HG02885 (cell line): Measurements from ENCODE around the gene OLFM1.
"Not testable (repeated sequence)": the region's sequence is repeated elsewhere in the genome, so short reads cannot be mapped to it uniquely, and the experiment has no call there.

Source experiments
- ATAC-seq: cut with Tn5 transposase; IDR thresholded peaks from one replicate; pipeline ENCODE4 v1.9.1; 2021; ENCODE audit warnings: mild to moderate bottlenecking; ENCODE audit not compliant: unreplicated experiment, poor library complexity

Gene OLFM1

GRCh38 chr9:135103001-135103446, 15.6 kb downstream of the OLFM1 start:
- ATAC-seq = no peak

- no peak for ATAC-seq
Observed at GRCh38 chr9:135103931-135104639, 16.6 kb downstream of the OLFM1 start.

DNA sequence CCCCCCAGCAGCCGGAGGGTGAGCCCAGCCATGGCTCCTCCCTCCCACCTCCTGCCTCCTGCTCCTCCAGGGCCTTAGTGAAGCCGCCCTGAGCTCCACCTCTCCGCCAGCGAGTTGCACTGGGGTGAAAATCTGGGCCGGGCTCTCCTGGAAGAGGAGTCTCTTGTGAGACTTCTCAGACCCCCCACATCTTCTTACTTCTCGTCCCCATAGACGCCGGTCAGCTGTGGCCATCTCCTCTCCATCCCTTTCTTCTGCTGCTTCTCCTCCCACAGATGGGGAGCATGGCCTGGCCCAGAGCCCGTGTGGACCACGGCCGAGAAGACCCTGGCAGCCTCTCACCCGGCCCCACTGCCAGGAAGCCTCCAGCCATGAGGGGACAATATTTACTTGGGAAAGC, 17.3 kb downstream of the OLFM1 start:
- no peak for ATAC-seq

GRCh38 chr9:135105211-135105745, 17.8 kb downstream of the OLFM1 start:
- ATAC-seq = no peak

DNA sequence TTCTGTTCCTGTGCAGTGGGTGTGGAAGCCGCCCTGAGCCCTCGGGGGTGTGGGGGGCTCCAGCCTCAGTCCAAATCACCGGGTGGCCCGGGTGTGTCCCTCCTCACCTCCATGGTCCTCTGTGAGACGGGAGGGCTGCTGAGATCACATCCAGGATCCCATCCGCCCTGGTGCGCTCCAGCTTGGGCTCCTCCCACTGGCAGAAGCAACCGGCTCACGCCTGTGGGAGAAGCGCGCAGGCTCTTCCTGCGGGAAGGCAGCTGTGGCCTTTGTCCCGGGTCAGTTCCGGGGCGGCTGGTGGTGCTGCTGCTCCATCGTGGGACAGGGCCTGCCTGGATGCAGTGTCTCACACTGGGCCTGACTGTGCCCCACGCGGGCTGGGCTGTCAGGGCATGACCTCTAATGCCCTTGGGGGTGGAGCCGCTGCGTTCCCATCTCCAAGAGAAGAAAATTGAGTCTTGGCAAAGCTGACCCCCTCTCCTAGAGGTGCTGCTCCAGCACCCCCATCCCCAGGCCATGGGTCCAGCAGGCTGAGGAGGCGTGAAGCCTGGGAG, 18.5 kb downstream of the OLFM1 start:
- ATAC-seq = no peak

DNA sequence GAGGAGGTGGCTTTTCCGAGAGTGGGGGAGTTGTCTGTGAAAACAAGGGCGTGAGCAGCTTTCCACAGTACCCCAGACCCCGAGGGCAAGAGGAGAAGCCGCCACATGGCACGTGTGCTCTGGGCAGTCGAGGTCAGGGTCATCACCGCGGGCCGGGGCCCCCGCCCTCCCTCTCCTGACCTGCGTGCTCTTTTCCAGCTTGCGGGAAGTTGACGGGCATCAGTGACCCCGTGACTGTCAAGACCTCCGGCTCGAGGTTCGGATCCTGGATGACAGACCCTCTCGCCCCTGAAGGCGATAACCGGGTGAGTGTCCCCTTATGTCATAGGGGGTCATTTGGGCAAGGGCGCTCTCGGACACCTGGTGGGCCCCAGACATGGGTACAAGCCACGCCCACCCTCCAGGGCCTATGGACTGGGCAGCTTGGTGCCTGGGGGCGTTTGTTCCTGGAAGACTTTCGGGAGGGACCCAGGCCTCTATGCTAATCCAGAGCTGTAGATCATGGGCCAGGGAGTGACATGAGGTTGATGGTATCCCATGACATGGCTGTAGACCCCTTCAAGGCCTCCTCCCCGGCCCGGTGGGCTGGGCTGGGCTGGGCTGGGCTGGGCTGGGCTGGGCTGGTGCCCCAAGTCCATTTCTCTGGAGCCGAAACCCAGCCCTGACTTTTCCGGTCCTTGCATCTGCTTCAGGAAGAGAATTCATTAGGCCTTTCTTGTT, 19.2 kb downstream of the OLFM1 start:
- ATAC-seq = no peak

- no peak for ATAC-seq
Observed at GRCh38 chr9:135107581-135108235, 20.2 kb downstream of the OLFM1 start.

GRCh38 chr9:135108831-135109510, 21.5 kb downstream of the OLFM1 start:
- ATAC-seq = no peak

GRCh38 chr9:135109650-135110049, 22.2 kb downstream of the OLFM1 start:
- ATAC-seq = no peak

- ATAC-seq = no peak
Observed at GRCh38 chr9:135110416-135110815, 22.9 kb downstream of the OLFM1 start.

- not testable (repeated sequence) for ATAC-seq
Observed at GRCh38 chr9:135111600-135111999, 24.1 kb downstream of the OLFM1 start.

- ATAC-seq = no peak
Observed at GRCh38 chr9:135116371-135116770, 28.9 kb downstream of the OLFM1 start.

DNA sequence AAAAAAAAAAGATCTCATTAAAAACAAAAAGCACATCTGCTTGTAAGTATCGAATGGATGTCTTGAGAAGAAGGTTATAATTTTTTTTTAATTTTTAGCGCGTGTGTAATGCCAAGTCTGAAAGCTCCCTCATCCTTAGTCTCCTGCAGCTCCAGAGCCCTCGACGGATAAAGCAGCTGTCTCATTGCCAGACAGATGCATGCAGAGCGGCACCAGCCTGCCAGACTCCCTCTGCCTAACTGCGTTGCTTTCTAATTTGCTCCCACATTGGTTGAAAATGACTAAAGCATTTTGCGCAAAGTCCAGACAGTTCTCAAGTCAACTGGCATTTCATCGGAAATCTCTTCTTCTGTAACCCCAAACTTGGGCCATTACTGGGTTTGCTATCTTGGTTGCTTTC, 29.4 kb downstream of the OLFM1 start:
- ATAC-seq = no peak

DNA sequence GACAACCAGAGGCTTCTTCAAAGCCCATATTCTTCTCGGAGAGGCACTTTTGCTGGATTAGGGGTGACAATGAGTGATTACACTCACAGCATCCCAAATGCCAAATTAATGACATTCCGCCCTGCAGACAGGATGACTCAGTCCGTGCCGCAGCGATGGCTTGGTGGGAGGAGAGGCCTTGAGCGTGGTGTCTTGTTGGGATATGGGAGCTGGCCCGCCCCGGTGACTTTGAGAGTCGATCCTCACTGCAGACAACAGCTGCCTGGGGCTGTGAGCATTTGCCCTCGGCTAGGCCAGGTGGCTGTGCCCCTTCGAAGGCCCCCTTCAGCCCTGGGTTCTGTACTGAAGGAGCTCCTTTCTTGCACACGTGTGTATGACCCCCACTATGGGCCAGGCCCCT, 29.8 kb downstream of the OLFM1 start:
- ATAC-seq = no peak

GRCh38 chr9:135119496-135120064, 32.1 kb downstream of the OLFM1 start:
- no peak for ATAC-seq

DNA sequence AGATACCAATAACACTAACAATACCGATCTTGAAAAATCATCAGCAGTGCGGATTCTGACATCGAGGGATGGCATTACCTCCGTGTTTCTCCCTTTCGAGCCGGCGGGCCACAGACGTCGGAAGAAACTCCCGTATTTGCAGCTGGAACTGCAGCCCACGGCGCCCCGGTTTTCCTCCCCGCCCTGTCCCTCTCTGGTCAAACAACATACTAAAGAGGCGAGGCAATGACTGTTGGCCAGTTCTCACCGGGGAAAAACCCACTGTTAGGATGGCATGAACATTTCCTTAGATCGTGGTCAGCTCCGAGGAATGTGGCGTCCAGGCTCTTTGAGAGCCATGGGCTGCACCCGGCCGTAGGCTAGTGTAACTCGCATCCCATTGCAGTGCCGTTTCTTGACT, 32.8 kb downstream of the OLFM1 start:
- no peak for ATAC-seq

DNA sequence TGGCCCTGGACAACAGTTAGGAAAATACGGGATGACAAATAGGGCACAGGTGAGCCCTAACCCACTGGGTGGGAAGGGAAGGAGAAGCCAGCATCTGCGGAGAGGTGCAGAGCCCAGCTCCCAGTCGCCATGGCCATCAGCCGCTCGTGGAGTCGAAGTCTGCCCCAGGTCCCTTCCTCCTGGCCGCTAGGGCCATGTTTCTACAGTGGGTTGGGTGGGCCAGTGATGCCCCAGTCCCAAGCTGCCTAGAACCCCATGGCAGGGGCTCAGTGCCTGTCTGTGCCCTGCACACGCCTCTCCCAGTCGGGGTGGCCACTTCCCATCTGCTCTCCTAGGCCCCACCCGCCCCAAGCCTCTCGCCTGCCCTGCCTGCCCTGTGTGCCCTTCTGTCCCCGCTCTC, 34.8 kb downstream of the OLFM1 start:
- no peak for ATAC-seq

DNA sequence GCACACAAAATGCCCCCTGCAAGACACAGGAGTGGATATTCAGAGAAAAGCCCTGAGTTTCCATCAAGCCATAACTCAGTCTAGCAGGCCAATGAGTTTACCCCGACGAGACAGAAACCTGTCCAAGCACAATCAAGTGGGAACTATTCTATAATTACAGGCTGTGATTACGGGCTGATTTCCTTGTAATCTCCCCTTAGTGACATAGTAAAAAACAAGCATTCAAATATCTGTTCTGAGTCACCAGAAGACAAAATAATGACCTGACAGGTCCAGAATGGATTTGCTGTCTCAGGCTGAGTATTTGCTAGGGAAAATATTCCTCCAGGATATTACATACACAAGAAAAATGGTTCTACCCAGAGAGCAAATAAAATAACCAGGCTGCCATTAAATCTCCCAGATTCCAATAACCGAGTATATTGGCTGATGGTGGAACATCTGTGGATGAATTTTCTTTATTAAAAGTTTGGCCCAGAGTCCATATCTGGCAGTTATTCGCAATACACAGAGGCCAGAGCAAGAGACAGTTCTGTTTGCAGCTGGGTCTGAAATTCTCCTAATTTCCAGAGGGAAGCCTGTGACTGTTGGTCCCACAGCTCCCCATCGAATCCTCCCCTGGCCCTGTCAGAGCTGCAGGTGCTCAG, 35.8 kb downstream of the OLFM1 start:
- ATAC-seq = no peak

DNA sequence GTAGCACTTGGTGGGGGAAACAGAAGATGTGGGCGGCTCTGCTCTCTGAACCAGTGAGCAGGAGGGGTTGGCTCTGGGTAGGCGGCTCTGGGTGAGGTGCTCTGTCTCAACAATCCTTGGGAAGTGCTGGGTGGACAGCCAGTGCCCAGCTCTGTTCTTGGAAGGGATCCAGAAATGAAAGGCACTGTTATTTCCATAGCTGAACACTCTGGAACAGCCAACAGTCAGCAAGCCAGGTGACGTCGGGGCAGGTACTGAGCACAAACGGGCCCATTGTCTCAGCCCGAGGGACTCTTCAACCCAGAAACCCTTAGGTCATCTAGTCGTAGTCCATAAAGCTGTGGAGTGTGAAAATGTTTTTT, 36.3 kb downstream of the OLFM1 start:
- ATAC-seq = no peak
